LNCaP clone FGC (cell line): Measurements from ENCODE around the gene ARHGAP45.

Experiments used
- DNase-seq: peaks from one replicate; pipeline ENCODE4 v3.0.0-alpha.2; 2011; ENCODE audit warnings: low read depth
- H3K4me3 ChIP-seq: 2 replicates; pipeline ENCODE4 v1.5.1; 2011; ENCODE audit warnings: mild to moderate bottlenecking, low read depth, low read length, control low read depth
- TF ChIP-seq, protein P1 (sequence below): IDR thresholded peaks from 2 replicates; pipeline ENCODE4 v1.5.1; 2012; ENCODE audit warnings: mild to moderate bottlenecking; ENCODE audit not compliant: control insufficient read depth, insufficient read depth; ENCODE audit errors: extremely low read depth

ARHGAP45 gene

DNA sequence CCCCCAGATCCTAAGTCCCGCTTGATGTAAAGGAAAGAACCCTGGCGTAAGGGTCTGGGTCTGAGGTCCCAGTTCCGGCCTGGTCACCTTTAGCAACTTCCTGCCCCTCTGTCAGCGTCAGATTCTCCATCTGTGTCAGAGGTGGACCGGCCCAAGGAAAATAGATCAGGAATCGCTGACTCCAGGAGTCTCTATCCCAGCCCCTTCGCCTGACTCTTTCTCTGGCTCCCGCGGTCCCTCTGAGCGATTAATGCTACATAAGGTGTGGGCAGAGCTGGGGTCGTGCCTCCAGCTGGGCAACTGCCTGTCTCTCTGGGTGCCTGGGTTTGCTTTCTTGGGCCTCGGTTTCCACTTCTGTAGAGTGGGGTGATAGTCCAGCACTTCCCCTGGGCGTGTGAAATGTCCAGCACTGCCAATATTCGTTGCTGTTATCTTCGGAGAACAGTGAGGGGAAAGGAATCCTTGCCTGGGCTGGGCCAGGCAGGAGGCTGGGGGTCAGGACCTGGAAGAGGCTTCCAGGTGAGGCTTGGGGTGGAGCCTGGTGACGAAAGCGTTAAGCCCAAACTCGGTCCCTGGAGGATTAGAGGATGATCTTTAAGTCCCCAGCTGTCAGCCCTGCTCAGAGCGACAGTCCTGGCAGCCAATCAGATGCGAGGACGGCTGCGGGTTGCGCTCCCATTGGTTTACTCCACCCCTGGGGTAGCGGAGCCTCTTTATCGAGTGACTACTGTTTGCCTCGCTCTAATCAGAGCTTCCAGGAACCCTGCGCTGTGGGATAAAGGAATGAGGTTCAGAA, 26.3 kb upstream of the ARHGAP45 start:
- peak; percentile 93 for DNase-seq
- TF ChIP-seq, protein P1, sequence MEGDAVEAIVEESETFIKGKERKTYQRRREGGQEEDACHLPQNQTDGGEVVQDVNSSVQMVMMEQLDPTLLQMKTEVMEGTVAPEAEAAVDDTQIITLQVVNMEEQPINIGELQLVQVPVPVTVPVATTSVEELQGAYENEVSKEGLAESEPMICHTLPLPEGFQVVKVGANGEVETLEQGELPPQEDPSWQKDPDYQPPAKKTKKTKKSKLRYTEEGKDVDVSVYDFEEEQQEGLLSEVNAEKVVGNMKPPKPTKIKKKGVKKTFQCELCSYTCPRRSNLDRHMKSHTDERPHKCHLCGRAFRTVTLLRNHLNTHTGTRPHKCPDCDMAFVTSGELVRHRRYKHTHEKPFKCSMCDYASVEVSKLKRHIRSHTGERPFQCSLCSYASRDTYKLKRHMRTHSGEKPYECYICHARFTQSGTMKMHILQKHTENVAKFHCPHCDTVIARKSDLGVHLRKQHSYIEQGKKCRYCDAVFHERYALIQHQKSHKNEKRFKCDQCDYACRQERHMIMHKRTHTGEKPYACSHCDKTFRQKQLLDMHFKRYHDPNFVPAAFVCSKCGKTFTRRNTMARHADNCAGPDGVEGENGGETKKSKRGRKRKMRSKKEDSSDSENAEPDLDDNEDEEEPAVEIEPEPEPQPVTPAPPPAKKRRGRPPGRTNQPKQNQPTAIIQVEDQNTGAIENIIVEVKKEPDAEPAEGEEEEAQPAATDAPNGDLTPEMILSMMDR: no peak
- peak overlapping the region; percentile 91 for H3K4me3 ChIP-seq

DNA sequence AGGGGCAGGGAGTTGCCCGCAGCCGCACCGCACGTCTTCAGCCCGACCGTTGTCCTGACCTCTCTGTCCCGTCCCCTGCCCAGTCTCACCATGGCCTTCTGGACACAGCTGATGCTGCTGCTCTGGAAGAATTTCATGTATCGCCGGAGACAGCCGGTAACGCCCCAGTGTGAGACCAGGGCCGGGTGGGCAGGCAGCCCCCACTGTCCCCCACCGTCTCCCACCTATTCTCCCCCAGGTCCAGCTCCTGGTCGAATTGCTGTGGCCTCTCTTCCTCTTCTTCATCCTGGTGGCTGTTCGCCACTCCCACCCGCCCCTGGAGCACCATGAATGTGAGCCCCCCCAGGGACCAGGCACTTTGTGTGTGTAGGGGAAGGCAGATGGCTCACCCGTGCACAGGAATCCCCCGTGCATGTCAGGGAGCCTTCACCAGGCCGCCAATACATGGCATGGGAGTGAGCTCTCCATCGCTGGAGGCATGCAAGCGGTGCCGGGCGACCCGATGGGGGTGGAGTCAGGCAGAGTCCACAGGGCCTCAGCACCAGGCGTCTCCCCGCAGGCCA, 25.6 kb upstream of the ARHGAP45 start:
- peak overlapping the region; percentile 91 for H3K4me3 ChIP-seq
- TF ChIP-seq, protein P1: no peak
- DNase-seq: no peak

DNA sequence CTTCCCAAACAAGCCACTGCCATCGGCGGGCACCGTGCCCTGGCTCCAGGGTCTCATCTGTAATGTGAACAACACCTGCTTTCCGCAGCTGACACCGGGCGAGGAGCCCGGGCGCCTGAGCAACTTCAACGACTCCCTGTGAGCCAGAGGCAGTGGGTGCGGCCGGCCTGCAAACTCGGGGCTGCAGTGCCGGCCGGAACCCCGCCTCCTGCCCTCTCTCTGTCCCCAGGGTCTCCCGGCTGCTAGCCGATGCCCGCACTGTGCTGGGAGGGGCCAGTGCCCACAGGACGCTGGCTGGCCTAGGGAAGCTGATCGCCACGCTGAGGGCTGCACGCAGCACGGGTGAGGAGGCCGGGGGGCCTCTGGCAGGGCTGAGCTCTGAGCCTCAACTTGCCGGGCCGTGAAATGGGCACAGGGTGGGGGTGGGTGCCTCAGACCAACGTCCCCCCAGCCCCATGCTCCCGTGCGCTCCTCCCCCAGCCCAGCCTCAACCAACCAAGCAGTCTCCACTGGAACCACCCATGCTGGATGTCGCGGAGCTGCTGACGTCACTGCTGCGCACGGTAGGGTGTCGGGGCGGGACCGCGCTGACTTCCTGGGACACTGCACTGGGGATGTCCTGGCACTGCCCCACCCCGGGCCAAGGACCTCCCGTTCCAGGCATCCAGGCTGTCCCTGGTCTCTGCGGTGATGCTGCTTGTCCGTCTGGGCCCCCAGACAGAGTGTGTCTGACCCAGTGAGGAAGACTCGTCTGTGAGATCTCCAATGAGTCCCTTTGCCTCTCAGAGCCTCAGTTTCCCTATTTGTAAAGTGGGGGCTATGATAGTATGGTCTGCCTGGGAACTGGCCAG, 24.9 kb upstream of the ARHGAP45 start:
- H3K4me3 ChIP-seq: no peak overlapping the region
- DNase-seq: no peak

DNA sequence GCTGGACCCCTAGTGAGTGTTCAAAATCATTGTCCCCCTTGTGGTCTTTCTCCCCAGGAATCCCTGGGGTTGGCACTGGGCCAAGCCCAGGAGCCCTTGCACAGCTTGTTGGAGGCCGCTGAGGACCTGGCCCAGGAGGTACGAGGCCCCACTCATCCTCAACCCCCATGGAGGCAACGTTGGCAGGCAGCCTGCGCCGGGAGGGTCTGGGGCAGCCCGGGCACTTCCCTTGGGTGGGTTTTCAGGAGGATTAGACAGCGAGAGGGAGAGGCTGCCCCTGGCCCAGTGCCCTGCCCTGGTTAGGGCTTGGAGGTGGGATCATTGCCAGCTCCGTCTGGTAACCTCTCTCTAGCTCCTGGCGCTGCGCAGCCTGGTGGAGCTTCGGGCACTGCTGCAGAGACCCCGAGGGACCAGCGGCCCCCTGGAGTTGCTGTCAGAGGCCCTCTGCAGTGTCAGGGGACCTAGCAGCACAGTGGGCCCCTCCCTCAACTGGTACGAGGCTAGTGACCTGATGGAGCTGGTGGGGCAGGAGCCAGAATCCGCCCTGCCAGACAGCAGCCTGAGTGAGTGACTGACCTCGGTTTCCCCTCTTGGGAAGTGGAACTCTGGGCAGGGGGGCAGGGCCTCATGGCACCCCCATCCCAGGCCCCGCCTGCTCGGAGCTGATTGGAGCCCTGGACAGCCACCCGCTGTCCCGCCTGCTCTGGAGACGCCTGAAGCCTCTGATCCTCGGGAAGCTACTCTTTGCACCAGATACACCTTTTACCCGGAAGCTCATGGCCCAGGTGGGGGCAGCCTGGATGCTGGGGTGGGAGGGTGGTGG, 24.1 kb upstream of the ARHGAP45 start:
- DNase-seq: no peak
- no peak overlapping the region for H3K4me3 ChIP-seq

More for the DNA sequence above, 24.9 kb upstream of the ARHGAP45 start:
- TF ChIP-seq, protein P1: no peak

DNA sequence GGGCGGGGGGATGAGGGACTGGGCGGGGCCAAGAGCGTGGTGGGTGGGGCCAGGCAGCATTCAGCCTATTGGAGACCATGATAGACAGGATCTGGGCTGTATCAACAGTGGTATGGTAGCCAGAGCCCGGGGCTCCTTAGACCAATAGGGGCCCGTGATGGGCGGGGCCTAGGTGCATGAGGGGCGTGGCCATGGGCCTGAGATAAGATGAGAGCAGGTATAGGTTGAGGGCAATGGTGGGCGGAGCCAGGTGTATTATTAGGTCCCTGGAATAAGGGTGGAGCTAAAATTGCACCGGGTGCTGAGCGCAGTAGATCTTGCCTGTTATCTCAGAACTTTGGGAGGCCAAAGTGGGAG, 21.7 kb upstream of the ARHGAP45 start:
- TF ChIP-seq, protein P1: no peak
- no peak for DNase-seq
- no peak overlapping the region for H3K4me3 ChIP-seq

More for the DNA sequence above, 24.1 kb upstream of the ARHGAP45 start:
- TF ChIP-seq, protein P1: no peak

DNA sequence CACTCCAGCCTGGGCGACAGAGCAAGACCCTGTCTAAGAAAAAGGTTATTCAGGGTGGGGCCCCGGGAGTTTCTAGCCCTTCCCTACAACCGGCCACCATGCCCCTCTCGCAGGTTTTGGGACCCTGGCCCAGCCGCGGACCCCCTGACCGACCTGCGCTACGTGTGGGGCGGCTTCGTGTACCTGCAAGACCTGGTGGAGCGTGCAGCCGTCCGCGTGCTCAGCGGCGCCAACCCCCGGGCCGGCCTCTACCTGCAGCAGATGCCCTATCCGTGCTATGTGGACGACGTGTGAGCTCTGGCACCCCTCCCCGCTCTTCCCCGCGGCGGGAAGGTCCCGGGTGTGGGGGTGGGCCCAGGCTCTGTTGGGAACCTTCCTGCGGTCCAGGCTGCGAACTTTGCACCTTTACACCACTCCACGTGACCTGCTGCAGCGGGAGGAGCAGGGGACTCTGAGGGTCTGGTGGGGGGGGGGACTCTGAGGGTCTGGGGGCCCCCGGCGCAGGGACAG, 20.8 kb upstream of the ARHGAP45 start:
- H3K4me3 ChIP-seq: no peak overlapping the region
- TF ChIP-seq, protein P1: no peak
- no peak for DNase-seq
